SHP77 (cell line): ENCODE data around the gene GRIK4.
"Not testable (repeated sequence)": the region's sequence is repeated elsewhere in the genome, so short reads cannot be mapped to it uniquely, and the experiment has no call there.

Experiments used
- DNase-seq, 2 experiments: peaks; one replicate each; lab custom pipeline; 2025; lab: John Stamatoyannopoulos, UW

Gene GRIK4

DNA sequence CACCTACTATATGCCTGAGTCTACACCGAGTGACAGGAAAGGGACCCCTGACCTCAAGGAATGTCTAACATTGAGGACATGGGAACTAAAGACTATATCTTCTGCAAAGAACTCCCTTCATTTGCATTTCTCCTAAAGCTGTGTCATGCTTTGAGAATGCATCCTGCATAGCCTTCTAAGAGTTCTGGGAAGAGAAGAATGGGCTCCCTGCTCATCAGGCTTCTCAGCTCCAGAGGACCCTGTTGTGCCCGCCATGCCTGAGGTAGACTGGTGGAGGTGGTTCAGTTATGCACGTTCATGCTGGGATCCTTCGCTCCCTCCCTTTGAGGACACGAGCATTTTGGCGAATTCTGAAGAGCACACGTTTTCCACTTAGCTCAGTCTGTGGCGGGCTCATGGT is 63.3 kb downstream of the GRIK4 start:
- DNase-seq: no peak

DNA sequence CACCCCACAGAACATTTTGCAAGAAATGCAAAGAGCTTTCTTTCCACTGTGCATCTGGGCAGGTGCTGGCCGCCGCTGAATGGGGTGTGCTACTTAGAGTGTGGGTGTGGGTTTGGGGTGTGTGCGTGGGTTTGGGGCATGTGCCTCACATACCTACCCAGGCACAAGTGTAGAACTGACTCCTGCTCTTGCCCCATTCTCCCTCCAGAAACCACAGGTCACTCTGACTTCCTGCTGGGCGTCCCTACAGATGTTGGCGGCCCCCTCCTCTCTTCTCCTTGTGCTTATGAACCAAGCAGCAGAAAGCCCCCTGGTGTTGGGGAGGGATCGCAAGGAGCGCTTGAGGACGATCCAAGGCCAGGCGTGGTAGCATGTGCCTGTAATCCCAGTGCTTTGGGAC is 63.9 kb downstream of the GRIK4 start:
- DNase-seq: no peak

GRCh38 chr11:120576606-120577005 is 65.1 kb downstream of the GRIK4 start:
- DNase-seq: no peak

- DNase-seq: no peak
Observed at GRCh38 chr11:120577041-120577440, 65.5 kb downstream of the GRIK4 start.

DNA sequence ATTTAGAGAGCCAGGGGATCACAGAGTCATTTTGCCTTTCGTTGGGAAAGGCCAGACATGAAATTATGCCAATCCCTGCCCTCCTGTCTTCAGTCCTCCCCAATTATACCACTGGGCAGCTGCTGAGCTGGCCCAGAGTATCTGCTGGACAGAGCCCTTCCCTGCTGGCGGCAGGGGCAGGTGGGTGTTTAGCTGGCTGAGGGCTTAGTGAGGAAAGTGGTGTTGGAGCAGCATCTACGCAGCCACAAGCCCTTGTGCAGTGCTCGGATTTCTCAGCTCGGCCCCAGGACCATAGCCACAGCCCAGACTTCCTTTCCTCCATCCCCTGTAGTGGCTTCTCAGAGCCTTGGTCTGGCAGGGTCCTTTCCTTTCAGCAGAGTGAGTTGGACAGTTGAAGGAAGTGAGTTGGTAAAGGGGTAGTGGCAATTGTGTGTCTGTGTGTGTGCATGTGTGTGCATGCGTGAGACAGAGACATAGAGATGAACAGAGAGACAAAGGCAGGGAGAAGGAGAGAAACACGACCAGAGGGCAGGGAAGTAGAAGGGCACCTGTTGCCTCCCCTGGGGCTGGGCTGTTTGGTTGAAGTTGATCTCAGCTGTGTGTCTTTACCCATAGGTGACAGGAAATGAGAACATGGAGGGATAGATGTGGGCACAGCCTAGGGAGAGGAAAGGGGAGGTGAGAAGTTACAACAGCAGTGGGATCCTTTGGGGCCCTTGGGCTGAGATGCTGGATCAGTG is 66.2 kb downstream of the GRIK4 start:
- DNase-seq: no peak

DNA sequence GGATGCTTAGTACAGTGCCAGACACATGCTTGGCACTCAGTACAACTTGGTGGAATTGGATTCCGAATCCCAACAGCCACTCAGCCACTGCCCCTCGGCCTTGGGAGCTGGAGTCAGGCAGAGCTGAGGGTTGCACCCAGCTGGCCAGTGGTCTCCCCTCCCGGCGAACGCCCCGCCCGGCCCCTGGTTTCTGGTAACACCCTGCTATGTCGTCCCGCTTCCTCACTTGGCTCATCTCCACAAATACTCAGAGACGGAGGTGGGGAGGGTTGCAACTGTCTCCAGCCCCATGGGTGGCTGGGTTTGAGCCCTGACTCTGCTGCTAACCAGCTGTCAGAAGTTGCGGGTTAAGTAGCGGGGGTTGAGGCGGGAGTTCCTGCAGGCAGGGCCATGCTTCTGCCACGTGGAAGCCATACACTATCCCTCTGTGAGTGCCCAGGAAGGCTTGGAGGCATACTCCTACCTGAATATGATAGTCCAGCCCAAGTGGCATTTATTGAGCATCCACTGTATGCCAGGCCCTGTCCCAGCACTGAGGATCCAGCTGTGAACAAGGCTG is 67.1 kb downstream of the GRIK4 start:
- DNase-seq: no peak

GRCh38 chr11:120579611-120580031 is 68.1 kb downstream of the GRIK4 start:
- no peak for DNase-seq

DNA sequence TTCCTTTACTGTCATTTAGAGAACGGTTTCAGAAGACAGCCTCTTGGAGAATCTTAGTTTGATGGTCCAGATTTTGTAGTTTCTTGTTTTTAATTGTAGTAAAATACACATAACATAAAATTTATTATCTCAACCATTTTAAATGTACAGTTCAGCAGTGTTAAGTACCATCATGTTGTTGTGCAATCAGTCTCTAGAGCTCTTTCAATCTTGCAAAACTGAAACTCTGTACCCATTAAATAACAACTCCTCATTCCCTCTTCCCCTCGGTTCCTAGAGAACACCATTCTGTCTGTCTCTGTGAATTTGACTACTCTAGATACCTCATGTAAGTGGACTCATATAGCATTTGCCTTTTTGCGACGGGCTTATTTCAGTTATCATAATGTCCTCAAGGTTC is 69.8 kb downstream of the GRIK4 start:
- no peak for DNase-seq

DNA sequence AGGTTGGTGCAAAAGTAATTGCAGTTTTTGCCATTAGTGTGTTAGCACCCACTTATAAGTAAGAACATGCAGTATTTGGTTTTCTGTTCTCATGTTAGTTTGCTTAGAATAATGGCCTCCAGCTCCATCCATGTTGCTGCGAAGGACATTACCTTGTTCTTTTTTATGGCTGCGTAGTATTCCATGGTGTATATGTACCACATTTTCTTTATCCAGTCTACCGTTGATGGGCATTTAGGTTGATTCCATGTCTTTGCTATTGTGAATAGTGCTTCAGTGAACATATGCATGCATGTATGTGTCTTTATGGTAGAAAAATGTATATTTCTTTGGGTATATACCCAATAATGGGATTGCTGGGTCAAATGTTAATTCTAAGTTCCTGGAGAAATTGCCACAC is 71.0 kb downstream of the GRIK4 start:
- DNase-seq: not testable (repeated sequence)

DNA sequence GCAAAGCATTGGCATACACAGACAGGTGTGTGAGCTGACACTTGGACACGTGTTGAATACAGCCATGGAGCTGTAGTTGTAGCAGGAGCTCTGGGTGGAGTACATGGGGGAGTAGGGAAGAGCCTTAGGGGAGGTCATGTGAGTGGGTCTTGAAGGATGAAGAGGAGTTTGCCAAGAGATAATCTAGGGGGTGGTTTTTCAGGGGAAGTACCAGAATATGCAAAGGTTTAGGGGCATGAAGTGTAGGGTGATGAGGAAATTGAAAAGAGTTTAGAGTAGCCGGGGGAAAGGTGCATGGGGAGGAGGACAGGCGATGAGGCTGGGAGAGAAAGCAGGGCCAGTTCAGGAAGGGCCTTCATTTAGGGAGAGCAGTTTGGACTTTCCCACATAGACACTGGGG is 74.5 kb downstream of the GRIK4 start:
- no peak for DNase-seq

DNA sequence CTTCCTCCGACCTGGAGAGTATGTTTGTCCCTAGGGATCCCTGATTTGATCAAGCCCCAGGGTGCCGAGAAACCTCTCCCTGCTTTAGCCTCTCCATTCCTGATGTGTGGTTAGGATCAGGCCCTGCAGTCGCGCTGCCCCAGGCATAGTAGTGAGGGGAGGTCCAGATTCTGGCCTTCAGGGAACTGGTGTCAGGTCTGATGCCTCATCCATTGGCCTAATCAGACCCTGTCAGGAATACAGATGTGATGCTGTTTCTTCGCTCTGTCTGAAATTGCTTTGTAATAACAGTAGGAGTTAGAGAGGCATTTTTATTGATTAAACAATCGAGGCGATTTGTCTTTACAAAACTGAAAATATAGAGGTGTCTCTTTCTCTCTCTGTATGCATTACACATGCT is 75.2 kb downstream of the GRIK4 start:
- DNase-seq: no peak

DNA sequence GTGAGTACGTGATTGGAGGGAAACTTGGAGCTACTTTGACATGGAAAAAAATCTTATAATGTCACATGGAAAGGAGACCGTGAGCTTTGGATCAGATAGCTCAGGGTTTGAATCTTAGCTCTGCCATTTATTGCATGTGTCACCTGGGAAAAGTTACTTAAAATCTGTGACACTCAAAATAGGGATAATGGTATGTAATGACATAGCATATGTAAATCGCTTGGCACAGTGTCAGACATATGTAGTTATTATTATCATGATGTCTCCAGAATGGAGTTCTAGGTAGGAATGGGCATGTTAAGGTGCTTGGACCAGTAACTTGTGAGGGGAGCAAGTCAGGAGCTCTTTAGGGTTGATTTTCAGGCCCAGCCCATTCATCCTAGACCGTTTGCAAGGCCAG is 75.8 kb downstream of the GRIK4 start:
- DNase-seq: no peak

DNA sequence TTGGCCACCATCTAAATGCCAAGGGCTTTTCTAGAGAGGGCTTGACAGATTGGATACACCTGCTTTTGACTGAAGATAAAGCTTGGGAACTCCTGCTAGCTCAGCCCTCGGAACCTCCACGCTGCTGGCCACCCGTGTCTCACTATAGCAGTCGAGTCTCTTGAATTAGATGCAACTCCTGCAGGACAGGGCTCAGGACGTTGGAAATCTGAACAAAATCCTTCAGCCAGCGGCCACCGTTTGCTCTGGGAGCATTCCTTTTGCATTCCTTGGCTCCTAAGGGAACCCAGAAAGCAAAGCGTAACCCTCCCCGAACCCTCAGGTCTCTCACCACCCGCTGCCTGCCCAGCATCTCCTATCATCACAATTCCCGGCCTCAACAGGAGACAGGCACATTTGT is 77.8 kb downstream of the GRIK4 start:
- DNase-seq: no peak

GRCh38 chr11:120590472-120590871 is 78.9 kb downstream of the GRIK4 start:
- DNase-seq: no peak

DNA sequence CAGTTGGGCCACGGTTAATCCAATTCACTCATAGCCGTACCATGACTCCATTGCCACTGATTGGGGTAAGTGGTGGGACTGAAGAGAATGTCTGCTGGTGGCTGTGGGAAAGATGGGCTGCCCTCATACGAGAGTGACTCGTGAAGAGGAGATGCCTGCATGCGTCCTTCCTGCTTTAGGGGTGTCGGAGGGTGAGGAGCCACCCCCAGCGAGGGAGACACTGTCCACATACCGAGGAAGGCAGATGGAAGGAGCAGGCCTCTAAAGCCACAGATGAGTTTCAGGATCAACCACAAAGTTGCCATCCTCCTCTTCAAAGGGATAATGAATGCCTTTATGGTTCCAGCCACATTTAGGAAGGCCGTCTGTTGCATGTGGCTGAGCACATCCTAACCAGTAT is 83.2 kb downstream of the GRIK4 start:
- DNase-seq: no peak

DNA sequence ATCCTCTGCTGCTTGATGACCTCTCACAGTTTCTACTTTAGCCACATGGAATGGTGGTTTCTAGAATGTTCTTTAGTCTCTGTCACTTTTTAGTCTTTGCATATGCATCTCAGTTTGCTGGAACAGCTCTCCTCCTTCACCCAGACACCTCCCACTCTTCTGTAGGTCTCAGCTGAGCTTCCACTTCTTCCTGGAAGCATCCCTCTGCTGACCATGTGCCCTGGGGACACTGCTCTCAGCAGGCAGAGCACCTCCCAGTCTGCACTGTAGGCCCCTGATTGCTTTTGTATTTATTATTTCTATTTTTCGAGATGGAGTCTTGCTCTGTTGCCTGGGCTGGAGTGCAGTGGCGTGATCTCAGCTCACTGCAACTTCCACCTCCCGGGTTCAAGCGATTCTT is 84.0 kb downstream of the GRIK4 start:
- no peak for DNase-seq

GRCh38 chr11:120597250-120598215 is 86.0 kb downstream of the GRIK4 start:
- no peak for DNase-seq

DNA sequence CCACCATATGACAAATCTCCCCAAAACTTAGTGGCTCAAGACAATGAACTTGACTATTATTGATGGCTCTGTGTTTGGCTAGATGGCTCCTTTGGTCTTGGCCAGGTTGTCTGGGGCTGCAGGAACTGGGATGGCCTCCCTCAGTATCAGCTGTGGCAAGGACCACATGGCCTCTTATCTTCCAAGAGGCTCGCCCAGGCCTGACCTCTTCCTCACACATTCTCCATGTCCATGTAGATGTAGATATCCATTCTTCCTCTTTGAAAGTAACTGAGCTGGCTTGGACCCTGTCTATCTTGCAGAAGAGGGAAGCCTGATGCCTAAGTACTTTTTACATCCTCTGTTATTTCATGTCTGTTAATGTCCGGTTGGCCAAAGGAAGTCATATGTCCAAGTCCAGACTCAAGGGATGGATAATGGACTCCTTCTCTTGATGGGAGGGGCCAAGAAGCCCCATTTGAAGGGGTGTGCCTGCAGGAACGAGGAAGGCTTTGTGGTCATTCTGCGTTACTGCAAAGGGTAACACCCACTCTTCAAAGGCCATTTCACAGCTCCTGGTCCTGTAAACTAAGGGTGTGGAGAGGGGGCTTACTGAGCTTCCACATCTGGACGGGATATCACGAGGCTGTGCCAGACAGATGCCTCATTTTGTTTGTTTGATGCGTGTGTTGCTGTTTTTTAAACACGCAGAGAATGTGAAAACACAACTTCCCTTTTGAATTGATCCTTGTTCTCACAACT is 87.1 kb downstream of the GRIK4 start:
- no peak for DNase-seq

- no peak for DNase-seq
Observed at GRCh38 chr11:120599816-120600420, 88.4 kb downstream of the GRIK4 start.

DNA sequence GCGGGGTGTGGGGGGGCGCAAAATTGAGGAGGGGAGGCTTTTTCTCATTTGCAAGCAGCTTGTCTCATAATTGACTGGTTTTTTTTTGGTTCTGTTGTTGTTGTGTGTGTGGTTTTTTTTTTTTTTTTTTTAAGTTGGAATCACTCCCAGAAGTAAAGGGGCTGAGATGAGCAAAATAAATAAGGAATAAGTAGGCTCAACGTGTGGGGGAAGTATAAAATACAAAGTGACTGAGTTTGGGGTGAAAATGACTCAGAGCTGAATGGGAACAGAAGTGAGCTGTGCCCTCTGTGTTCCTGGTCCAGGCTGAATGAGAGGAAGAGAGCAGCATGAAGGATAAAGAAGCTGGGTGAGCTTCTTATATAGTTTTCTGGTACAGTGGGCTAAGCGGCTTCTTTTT is 90.0 kb downstream of the GRIK4 start:
- DNase-seq: no peak

DNA sequence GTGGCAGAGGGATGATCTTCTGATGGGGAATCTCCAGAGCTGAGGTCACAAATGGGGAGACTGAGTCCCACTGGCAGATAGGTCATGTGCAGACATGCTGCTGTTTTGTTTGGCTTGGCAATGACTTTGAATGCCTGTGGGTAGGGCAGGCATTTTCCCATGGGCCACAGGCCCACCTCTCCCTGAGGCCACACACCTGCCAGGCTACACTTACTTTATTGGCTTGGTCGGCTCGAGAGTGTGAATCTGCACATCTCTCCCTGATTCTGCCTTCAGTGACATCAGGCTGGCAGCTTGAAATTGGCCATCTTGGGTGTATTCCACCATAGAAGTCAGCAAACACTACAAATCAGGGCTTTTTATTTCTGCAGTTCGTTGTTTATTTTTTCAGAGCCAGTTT is 91.5 kb downstream of the GRIK4 start:
- DNase-seq: no peak

DNA sequence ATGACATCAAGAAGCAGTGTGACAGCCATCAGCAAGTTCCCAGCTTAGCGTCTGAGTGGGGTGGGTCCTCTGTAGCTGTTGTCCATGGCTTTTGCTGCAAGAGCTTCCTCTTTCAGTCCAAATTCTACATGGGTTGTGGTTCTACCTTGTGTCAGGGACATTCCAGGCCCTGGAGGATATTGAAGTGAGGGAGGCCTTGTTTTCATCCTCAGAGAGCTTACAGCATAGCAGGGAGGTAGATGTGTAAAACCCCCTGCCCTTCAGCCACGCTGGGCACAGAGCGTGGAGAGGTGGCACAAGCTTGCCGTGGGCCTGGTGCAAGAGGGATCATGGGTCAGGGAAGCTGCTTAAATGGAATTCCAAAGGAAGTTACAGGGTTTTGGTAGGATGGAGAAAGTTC is 93.9 kb downstream of the GRIK4 start:
- no peak for DNase-seq
